IPS-18c (cell line): Measurements from ENCODE around the gene SWSAP1.
"Not testable (repeated sequence)": the region's sequence is repeated elsewhere in the genome, so short reads cannot be mapped to it uniquely, and the experiment has no call there.

ENCODE experiments used
- H3K4me3 ChIP-seq: 2 replicates; pipeline ENCODE4 v1.7.0; 2013; ENCODE audit warnings: low read depth, mild to moderate bottlenecking, low read length, moderate library complexity; ENCODE audit not compliant: insufficient read depth
- H3K9me3 ChIP-seq: one replicate; pipeline ENCODE4 v1.6.1; 2013; ENCODE audit warnings: mild to moderate bottlenecking, low read length, moderate library complexity; ENCODE audit not compliant: control insufficient read depth, insufficient read depth

Gene SWSAP1

GRCh38 chr19:11367528-11367927, 6.9 kb upstream of the SWSAP1 start:
- no peak overlapping the region for H3K4me3 ChIP-seq
- H3K9me3 ChIP-seq = no peaks in the 10 kb centered on the region

DNA sequence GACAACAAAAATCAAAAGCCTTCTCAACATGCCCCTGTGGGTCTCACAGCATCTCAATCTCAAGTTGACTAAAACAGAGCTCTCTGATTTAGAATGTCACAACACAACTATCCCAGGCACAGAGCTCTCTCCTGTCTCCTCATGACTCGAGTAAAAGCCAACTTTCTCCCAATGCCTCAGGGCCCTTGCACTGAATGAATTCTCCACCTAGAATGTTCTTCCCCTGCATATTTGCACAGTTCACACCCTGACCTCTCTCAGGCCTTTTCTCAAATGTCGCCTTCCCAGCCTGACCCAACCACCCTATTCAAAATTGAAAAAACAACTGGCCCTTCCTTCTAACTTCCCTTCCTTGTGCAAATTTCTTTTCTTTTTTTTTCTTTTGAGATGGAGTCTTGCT, 3.7 kb upstream of the SWSAP1 start:
- no peak overlapping the region for H3K4me3 ChIP-seq
- no peaks in the 10 kb centered on the region for H3K9me3 ChIP-seq

DNA sequence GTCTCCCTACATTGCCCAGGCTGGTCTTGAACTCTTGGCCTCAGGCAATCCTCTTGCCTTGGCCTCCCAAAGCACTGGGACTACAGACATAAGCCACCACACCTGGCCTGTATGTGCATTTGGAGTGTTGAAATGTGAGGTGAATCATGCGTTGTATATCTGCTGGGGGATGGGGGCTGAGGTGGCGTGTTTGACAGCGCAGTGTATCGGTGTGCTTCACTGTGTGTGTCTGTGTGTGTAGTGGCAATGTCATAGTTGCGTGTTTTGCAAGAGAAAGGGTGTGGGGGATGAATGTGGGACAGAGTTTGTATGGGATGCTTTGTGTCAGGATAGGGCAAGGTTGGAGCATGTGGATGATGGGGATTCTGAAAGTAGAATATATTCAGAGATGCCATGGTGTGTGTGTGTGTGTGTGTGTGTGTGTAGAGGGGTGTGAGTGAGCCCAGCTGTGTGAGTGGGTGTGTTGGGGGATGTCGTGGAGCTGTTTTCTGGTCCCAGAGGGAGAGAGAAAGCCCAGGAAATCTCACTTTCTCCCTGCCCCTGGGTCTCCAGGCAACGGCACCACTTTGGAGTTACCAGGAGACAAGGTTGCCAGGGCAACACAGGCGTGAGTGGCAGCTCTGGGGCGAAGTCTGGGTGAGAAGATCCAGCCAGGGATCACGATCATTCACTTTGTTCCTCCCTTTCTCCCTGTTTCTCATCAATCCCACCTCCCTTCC, 1.1 kb upstream of the SWSAP1 start:
- no peak overlapping the region for H3K4me3 ChIP-seq
- H3K9me3 ChIP-seq = no peaks in the 10 kb centered on the region

DNA sequence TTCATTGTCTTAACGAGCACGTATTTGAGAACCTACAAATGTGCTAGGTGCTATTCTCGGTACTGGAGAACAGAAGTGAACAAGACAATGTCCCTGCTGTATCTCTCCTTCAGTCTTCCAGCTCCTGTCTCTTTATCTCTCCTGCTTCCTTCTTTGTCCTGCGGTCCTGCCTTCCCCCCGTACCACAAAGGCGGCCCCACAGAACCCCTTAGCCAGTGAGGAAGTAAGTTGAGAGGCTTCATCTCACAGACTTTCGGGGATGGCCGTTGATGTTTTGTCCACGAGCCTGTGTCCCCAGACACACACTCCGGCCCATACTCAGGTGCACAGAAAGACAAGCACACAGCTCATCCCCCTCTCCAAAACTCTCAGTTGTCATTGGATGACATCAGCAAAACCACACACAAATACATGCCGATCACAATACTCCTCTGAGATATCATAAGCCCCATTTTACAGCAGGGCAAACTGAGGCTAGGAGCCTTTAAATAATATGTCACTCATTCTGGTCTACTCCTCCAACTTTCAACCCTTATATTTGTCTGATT, 507 bp upstream of the SWSAP1 start:
- Histone ChIP-seq H3K4me3 (peak overlapping the region; percentile 87; the same call in 1 of the 2 replicates), H3K9me3 (no peaks in the 10 kb centered on the region)

DNA sequence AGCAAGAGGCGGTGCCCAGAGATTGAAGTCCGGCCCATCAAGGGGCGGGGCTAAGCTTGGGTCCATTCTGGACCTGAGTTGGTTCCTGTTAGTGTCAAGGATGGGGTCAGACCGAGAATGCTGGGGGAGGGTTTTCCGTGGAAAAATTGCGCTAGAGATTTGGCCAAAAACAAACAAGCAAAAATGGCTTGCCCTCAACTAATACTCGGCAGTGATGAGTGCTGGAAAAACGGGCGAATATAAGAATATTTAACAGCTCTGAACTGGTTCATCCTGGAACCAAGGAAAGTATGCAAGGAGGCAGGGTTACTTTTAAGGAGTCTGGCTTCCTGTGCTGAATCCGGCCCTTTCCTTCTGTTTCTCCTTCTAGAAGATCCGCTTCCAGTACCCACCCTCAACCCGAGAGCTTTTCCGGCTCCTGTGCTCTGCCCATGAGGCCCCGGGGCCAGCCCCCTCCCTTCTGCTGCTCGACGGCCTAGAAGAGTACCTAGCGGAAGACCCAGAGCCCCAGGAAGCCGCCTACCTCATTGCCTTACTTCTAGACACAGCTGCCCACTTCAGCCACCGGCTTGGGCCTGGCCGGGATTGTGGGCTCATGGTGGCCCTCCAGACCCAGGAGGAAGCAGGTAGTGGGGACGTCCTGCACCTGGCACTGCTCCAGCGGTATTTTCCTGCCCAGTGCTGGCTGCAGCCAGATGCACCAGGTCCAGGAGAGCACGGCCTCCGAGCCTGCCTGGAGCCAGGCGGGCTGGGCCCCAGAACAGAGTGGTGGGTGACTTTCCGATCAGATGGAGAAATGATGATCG, 880 bp downstream of the SWSAP1 start:
- Histone ChIP-seq H3K4me3 (peak overlapping the region; percentile 50), H3K9me3 (no peaks in the 10 kb centered on the region)

DNA sequence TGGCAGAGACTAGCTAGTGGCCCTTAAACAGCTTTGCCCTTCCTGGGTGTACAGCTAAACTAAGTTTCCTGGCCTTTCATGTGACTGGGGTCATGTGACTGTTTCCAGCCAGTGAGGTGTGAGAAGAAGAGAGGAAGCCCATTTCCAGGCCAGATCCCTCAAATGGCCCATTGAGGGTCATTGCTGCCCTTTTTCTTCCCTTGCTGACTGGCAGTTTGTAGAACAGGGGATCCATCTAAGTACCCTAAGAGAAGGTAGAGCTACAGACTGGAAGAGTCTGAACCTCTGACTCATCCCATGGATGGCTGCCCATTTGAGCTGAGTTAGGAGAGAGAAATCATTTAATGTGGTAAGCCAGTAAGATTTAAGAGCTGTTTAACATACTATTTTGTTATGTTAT, 2.8 kb downstream of the SWSAP1 start:
- Histone ChIP-seq H3K9me3 (peaks cover 2% of the 10 kb centered on the region), H3K4me3 (no peak overlapping the region)

DNA sequence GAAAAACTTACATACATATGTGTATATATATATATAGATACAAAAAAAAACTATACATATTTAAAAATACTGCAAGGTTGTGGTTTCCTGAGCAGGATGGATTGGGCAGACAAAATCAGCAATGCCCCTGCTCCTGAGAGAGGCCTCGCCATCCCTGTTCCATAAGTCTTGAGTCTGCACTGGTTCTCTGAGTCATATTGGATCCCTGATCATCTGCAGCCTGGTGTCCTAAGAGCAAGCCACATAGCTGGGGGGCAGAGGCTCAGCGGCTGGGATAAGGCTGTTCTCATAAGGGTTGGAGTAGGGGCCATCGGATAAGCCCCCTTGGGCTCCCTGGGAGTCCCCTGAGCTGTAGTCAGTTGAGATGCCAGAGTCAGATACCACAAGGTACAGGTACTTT, 3.3 kb downstream of the SWSAP1 start:
- no peak overlapping the region for H3K4me3 ChIP-seq
- H3K9me3 ChIP-seq = peaks cover 2% of the 10 kb centered on the region

GRCh38 chr19:11378319-11379189, 4.1 kb downstream of the SWSAP1 start:
- Histone ChIP-seq H3K4me3 (no peak overlapping the region), H3K9me3 (peaks cover 2% of the 10 kb centered on the region)

DNA sequence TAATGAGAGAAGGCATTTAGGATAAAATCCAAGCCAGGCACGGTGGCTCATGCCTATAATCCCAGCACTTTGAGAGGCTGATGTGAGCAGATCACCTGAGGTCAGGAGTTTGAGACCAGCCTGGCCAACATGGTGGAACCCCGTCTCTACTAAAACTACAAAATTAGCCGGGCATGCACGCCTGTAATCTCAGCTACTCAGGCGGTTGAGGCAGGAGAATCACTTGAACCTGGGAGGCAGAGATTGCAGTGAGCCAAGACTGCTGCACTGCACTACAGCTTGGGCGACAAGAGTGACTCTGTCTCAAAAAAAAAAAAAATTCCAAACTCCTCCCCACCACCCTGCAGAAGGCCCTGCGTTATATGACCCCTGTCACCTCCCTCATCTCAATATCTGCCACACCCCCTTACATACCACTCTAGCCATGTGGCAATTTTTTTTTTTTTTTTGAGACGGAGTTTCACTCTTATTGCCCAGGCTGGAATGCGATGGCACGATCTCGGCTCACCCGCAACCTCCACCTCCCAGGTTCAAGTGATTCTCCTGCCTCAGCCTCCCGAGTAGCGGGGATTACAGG, 4.9 kb downstream of the SWSAP1 start:
- H3K9me3 ChIP-seq, H3K4me3 ChIP-seq: not testable (repeated sequence)

- Histone ChIP-seq H3K4me3 (no peak overlapping the region), H3K9me3 (peaks cover 2% of the 10 kb centered on the region)
Measured at GRCh38 chr19:11379857-11380350, 5.4 kb downstream of the SWSAP1 start.

- Histone ChIP-seq H3K4me3 (peak overlapping the region; percentile 84), H3K9me3 (peaks cover 2% of the 10 kb centered on the region)
Measured at GRCh38 chr19:11380653-11381537, 6.4 kb downstream of the SWSAP1 start.

GRCh38 chr19:11382898-11383705, 8.6 kb downstream of the SWSAP1 start:
- H3K4me3 ChIP-seq = peak overlapping the region; percentile 67

GRCh38 chr19:11383706-11384048, 9.2 kb downstream of the SWSAP1 start:
- H3K4me3 ChIP-seq = peak overlapping the region; percentile 67
- H3K9me3 ChIP-seq = peaks cover 2% of the 10 kb centered on the region

More at GRCh38 chr19:11382898-11383705, 8.6 kb downstream of the SWSAP1 start:
- H3K9me3 ChIP-seq = peaks cover 2% of the 10 kb centered on the region

DNA sequence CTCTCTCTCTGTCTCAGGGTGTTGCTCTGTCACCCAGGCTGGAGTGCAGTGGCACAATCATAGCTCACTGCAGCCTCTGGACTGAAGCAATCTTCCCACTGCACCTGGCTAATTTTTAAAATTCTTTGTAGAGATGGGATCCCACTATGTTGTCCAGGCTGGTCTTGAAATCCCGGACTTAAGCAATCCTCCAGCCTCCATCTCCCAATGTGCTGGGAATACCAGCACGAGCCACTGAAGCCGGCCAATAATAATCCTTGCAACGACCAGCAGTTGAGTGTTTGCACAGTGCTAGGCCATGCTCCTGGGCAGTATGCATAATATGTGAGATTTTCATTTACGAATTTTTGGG, 10.3 kb downstream of the SWSAP1 start:
- no peak overlapping the region for H3K4me3 ChIP-seq

DNA sequence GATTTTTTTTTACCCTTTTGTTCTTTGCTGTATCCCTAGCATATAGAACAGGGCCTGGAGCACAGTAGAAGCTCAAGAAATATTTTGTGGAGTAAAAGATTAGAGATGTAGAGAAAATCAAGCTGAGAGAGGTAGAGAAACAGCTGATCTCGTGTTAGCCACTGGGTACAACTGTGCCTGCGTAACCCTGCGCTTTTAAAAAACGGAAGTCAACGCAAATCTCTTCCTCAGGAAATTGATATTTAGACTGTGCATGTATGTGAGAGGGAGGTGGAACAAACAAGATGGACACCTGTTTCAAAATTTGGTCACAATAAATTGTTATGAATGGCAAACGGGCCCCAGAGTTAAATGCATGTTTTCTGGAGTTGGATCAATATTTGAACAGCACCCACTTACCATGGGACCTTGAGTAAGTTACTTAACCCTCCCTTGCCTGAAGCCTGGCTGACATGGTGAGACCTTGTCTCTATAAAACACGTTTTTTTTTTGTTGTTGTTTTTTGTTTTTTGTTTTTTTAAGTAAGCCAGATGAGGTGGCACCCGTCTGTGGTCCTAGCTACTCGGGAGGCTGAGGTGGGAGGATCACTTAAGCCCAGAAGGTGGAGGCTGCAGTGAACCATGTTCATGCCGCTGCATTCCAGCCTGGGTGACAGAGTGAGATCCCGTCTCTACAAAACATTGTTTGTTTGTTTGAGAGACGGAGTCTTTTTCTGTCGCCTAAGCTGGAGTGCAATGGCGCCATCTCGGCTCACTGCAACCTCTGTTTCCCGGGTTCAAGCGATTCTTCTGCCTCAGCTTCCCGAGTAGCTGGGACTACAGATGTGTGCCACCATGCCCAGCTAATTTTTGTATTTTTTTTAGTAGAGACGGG, 12.9 kb downstream of the SWSAP1 start:
- no peak overlapping the region for H3K4me3 ChIP-seq
- H3K9me3 ChIP-seq = no peaks in the 10 kb centered on the region

More for the DNA sequence above, 10.3 kb downstream of the SWSAP1 start:
- peaks cover 2% of the 10 kb centered on the region for H3K9me3 ChIP-seq
